Fibroblast of the conjunctiva (primary cell): ENCODE results near the gene PIP.
"Not testable (repeated sequence)": the region's sequence is repeated elsewhere in the genome, so short reads cannot be mapped to it uniquely, and the experiment has no call there.

ENCODE experiments used
- DNase-seq: peaks from one replicate; pipeline ENCODE4 v3.0.0-alpha.2; 2010; ENCODE audit warnings: low read depth

Gene PIP, protein sequence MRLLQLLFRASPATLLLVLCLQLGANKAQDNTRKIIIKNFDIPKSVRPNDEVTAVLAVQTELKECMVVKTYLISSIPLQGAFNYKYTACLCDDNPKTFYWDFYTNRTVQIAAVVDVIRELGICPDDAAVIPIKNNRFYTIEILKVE

DNA sequence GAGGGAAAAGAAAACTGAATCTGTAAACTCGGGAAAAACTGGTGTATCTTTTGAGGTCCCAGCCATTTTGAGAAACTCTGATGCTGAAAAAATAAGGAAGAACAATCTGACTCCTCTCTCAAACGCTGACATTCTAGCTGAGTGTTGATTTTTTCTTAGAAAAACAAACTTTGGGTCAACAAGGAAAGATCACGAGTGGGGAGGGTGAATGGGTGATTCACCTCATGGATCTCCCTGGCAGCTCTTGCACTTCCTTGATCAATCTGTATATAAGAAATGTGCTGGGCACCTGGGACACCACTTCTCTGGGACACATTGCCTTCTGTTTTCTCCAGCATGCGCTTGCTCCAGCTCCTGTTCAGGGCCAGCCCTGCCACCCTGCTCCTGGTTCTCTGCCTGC is at the start of gene PIP:
Gene PIP, plus strand, starts transcription at position 297 of the 400 bp plus-strand sequence. Its CDS starts 40 bp downstream, at position 337.
- no peak for DNase-seq

DNA sequence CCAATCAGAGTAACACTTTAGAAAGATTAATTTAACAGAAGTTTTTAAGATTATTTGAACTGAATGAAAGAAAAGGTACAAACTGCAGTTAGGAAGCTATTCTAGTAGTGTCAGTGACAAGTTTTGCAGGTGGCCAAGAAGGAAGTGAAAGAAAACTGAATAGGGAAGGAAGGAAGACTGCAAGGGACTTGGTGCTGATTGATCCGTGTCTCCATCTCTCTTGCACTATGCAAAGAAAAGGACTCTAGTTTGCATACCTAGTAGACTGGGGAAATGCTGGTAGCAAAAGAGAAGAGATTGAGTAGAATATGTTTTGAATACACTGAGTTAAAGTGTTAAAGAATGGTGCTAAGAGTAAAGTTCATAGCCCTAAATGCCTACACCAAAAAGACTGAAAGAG is 46.8 kb upstream of the PIP start:
- DNase-seq: no peak

DNA sequence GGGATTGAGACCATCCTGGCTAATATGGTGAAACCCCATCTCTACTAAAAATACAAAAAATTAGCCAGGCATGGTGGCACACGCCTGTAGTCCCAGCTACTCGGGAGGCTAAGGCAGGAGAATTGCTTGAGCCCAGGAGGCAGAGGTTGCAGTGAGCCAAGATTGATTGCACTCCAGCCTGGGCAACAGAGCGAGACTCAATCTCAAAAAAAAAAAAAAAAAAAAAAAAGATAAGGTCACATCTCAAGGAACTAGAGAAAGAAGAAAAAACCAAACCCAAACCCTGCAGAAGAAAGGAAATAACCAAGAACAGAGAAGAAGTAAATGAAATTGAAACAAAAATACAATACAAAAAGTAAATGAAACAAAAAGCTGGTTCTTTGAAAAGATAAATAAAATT is 46.3 kb upstream of the PIP start:
- DNase-seq: not testable (repeated sequence)

DNA sequence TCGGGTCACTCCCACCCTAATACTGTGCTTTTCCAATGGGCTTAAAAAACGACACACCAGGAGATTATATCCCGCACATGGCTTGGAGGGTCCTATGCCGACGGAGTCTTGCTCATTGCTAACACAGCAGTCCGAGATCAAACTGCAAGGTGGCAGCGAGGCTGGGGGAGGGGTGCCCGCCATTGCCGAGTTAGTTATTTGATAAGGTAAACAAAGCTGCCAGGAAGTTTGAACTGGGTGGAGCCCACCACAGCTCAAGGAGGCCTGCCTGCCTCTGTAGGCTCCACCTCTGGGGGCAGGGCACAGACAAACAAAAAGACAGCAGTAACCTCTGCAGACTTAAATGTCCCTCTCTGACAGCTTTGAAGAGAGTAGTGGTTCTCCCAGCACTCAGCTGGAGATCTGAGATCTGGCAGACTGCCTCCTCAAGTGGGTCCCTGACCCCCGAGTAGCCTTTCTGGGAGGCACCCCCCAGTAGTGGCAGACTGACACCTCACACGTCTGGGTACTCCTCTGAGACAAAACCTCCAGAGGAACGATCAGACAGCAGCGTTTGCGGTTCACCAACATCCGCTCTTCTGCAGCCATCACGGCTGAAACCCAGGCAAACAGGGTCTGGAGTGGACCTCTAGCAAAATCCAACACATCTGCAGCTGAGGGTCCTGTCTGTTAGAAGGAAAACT is 43.2 kb upstream of the PIP start:
- DNase-seq: not testable (repeated sequence)

DNA sequence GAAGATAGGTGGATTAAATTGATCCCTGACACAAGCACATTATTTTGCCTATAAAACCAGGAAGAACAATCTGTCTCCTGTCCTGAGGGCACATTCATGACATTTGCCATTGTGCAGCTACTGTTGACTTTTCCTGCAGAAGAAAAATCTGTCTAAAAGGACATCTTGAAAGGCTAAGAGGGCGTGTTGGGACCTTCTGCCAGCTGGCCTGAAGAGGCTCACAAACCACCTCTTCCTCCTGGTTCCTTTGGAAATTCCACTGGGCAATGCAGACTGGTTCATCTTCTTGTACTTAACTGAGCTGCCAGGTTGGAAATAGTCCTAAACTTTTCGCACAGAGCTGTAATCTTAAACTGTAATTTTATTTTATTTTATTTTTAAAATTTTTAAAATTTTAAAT is 35.7 kb upstream of the PIP start:
- DNase-seq: no peak

DNA sequence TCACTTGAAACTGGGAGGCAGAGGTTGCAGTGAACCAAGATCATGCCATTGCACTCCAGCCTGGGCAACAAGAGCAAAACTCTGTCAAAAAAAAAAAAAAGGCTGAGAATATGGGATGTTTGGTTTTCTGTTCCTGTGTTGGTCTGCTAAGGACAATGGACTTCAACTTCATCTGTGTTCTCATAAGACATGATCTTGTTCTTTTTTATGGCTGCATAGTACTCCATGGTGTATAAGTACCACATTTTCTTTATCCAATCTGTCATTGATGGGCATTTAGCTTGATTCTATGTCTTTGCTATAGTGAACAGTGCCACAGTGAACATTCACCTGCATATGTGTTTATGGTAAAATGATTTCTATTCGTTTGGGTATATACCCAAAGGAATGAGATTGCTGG is 32.3 kb upstream of the PIP start:
- not testable (repeated sequence) for DNase-seq

DNA sequence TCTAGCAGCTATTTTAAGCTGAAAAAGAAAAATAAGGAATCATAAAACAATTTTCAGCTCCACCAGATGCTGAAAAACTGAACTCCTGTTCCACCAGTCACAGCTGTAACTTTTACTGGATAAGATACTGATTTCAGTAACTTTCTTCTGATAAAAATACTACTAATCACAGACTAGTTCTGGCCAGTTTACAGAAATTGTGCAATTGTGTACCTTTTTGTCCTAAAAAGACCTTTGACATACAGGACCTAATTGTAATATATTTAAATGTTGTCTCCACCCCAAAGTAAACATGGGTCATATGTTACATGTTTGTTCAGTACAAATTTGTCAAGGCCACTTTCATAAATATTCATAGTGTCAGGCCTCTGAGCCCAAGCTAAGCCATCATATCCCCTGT is 27.1 kb upstream of the PIP start:
- DNase-seq: no peak

DNA sequence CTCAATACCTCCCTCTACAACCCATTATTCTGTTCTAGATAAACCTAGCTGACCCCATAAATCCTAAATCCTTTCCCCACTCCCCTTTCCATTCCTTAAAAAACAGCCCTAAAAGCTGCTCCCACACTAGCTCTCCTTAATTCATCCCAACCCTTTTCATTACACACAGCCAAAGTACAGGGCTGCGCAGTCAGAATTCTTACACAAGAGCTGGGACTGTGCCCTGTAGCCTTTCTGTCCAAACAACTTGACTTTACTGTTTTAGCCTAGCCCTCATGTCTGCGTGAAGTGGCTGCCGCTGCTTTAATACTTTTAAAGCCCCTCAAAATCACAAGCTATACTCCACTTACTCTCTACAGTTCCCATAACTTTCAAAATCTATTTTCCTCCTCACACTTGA is 23.9 kb upstream of the PIP start:
- DNase-seq: not testable (repeated sequence)

DNA sequence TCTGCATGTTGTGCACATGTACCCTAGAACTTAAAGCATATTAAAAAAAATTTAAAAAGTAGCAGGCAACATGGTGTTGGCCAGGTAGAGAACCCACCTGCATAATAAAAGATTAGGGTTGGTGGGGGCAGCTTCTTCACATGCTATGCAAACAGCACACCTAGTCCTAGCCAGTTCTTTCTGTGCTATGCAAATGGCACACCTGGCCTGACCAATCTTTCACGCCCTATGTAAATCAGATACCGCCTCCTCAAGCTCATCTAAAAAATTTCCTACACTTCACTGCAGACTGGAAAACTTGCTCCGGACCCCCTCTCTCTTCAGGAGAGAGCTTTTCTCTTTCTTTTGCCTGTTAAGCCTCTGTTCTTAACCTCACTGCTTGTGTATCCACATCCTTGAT is 14.5 kb upstream of the PIP start:
- no peak for DNase-seq

DNA sequence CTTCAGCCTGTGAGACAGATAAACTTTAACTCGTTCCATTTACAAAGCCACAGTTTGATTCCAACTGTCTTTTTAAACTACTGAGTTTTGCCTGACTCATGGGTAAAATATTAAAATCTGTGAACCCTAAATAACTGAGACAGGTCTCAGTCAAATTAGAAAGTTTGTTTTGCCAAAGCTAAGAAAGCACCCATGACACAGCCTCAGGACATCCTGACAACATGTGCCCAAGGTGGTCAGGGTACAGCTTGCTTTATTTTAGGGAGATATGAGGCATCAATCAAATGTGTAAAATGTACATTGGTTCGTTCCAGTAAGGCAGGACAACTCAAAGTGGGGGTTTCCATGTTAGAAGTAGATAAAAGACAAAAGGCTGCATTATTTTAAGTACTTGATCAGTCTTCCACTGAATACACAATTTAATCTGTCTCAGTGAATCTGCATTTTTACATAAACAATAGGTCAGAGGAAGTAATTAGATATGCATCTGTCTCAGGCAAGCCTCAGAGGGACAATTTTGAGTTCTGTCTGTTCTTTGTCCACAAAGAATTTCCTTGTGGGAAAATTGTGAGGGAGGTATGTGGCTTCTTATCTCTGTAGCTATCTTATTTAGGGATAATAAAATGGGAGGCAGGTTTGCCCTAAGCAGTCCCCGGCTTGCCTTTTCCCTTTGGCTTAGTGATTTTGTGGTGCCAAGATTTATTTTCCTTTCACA is 11.0 kb upstream of the PIP start:
- DNase-seq: no peak

DNA sequence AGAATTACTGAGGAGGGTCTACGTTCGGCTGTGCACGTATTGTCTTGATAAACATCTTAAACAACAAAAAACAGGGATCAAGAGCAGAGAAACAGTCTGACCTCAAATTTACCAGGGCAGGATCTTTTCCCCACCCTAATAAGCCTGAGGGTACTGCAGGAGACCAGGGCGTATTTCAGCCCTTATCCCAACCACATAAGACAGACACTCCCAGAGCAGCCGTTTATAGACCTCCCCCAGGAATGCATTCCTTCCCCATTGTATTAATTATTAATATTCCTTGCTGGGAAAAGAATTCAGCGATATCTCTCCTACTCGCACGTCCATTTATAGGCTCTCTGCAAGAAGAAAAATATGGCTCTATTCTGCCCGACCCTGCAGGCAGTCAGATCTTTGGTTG is 8.6 kb upstream of the PIP start:
- not testable (repeated sequence) for DNase-seq

DNA sequence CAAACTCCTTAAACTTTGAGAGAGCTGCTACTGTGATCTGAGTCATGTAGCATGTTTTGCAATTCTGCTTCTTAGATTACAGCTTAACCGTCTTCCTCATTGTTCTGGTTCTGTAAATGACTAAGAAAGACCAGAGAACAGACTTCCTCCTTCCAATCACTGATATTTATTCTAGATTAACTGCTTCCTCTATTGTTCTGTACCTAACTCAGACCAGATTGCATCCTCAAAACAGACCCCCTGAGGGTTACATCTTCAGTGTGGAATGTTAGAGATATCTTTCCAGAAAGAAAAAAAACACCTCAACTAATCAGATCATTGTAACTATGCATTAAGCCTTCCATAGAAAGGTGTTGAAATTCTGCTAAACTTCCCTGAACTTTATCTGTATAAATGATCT is 5.7 kb upstream of the PIP start:
- DNase-seq: peak; percentile 65

DNA sequence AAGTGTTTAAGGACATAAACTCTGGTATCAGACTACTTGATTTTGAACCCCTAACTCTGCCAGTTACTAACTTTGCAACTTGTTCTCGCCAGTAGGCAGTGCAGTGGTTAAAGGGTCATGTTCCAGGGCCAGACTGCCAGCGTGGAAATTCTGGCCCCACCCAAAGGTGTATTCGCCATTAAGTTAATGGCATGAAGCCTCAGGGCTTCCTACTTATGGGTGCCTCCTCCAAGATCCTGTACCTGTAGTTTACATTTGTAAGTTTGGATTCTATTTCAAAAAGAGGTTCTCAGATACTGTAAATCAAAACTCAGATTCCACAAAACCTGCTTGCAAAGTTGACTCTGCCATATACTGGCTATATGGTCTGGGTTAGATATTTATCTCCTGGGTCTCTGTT is 2.8 kb upstream of the PIP start:
- DNase-seq: no peak

DNA sequence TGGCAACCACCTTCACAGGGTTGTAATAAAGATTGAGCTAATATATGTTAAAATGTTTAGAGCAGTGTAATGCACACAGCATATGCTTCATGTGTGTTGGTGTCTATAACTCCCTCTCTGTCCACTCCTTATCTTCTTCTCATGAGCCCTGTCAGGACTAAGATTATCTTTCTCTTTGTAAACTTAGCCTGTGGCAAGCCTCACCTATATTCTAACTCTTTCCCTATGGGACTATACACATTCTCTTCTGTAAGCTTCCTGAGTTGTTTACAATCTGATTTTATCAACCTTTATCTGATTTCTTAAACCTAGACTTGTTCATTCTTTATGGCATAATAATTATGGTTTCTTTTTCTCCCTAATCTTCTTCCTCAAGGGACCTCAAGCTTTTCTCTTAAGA is 2.4 kb upstream of the PIP start:
- DNase-seq: no peak

DNA sequence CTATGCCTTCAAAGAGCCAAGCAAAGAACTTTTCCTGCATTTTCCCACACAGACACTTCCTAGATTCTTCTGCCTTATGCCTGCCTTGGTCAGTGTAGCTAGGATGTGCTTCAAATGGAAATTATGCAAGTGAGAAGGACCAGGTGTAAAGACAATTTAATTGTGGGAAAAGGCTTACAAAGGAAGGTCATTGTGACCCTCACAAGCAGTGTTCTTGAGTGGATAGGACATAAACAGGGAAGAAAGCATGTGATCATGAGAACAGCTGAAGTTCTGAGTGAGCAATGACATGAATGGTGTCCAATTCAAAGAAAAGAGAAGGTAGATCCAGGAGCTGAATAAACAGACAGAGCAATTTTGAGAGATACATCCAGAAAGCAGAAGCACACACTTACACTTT is 1.3 kb upstream of the PIP start:
- no peak for DNase-seq

DNA sequence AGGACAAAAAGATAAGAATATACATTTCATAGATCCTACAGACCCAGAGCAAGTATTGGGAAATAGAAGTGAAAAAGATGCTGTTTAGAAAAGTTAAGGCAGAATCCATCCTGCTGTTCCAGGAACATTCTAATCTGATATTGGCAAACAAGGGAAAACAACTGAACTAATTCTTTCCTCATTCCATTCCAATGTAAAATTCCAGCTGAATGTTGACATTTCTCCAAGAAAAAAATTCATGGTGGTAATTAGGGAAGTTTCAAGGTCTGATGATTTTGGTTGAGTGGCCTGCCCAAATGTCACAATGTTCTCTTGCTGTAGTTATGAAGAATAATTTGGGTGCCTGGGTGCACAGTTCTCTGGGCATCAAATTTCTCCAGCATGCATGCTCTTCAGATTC is 15.2 kb downstream of the PIP start:
- DNase-seq: no peak

DNA sequence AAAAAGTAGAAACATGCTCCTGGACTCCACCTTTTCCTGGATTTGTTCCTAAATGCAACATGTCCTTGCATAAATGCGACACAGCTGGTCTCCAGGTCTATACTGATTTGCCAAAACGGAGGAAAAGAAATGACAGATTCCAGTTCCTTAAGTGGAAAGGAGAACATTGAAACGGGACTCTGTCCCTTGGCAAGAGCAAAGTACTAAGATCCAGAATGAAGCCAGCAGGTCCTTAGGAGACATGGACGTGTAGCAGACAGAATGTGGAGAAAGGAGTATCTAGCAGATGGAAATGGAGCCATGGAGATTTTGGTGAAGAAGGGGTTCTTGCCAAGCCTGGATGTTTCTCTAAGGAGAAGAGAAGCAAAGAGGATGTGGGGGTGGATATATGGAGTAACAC is 16.2 kb downstream of the PIP start:
- DNase-seq: no peak

DNA sequence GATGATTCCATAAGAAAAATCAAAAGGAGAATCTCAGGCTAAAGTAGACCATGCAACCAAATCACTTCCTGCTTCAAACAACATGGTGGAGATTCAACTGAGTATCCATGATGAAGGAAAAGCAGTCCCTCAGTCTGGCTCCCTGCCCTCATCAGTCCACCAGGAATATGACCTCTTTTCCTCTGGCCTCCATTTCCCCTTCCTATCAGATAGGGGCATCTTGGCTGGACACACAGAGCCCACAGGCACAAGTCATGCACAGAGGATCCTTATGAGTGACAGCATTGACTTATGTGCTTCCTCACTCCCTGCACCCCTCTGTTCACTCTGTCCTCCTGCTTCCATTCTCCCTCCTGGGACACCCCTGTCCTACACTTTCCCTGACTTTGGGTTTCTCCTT is 16.8 kb downstream of the PIP start:
- DNase-seq: no peak

DNA sequence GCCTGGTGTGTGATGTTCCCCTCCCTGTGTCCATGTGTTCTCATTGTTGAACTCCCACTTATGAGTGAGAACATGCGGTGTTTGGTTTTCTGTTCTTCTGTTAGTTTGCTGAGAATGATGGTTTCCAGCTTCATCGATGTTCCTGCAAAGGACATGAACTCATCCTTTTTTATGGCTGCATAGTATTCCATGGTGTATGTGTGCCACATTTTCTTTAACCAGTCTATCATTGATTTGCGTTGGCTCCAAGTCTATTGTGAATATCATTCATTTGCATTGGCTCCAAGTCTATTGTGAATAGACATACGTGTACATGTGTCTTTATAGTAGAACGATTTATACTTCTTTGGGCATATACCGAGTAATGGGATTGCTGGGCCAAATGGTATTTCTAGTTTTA is 18.8 kb downstream of the PIP start:
- DNase-seq: not testable (repeated sequence)

DNA sequence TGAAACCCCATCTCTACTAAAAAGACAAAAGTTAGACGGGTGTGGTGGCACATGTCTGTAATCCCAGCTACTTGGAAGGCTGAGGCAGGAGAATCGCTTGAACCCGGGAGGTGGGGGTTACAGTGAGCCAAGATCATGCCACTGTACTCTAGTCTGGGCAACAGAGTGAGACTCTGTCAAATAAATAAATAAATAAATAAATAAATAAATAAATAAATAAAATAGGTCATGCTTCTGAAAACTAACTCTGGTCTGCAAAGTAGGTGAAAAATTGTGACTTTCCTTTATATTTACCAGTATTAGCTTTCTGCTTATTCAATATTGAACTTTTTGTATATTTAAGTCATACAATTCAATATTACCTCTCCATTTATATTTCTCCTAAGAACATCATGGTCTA is 26.7 kb downstream of the PIP start:
- DNase-seq: not testable (repeated sequence)

DNA sequence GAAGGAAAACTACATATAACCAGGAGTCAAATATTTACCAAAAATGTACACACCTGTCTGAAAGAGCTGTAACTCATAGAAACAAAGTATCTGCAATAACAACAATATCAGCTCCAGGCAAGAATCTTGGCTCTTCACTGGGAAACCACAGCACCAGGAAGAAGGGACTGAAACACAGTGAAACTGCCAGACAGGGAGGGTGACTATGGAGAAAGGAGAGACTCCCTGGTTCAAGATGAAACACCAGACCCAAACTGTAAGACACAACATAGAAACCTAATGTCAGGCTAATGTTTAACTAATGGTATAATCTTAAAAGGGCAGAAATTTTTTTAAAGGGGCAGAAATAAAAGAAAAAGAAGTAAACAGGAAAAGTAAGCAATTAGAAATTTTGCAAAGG is 39.8 kb downstream of the PIP start:
- DNase-seq: no peak

DNA sequence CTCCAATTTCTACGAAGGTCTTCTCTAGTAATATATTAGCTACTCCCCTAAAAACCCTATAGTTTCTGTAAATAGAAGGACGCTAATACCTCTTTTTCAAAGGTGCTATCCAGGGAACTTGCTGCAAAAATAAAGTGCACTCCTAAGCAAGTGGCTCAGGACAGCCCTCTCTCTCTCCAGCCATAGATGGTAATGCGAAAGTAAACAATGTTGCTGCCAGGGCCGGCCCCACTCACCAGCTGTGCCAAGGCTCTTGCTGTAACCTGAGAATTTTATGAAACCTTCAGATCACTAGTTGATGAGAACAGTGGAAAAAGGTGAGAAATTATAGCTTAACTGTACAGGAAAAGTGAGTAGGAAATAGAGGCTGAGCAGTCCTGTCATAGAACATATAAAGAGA is 40.5 kb downstream of the PIP start:
- DNase-seq: peak; percentile 5

DNA sequence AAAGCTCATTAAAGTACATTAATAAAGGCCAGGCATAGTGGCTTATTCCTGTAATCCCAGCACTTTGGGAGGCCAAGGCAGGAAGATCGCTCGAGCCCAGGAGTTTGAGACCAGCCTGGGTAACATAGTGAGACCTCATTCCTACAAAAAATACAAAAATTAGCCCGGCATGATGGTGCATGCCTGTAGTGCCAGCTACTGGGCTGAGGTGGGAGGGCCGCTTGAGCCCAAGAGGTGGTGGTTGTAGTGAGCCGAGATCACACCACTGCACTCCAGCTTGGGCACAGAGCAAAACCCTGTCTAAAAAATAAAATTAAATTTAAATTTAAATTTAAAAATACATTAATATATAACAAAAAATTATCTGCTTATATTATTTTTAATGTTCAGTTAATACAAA is 44.3 kb downstream of the PIP start:
- DNase-seq: no peak
